ENCODE data around the gene VPS16. TPM values are rescaled to one million over a fixed set of nuclear protein-coding genes. Genes with fewer than 3 reads are reported as not detected.

Gene VPS16
- total and polyA plus RNA-seq, 2 of the 4 experiments (the other 2 are of a cell fraction): 38.7 to 48.0 TPM

DNA sequence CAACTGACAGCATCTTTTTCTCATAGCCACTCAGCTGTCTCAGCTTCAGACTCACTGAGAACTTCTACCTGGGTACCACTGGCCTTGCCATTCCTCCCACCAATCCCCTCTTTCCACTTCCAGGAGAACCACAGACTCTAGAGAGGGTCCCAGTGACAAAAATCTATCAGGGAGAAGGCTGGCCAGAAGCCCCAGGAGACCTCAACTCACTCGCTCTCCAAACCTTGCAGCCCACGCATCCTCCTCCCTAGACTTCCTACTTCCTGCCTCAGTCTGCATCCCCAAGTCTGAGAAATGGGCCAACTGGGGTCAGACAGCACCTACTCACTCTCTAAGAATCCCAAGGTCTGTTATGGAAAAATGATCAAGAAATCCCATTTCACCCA, 23.2 kb upstream of the VPS16 start:
- H3K4me1 ChIP-seq (ENCODE audit: control insufficient read depth, insufficient read depth, low read length): peaks cover 38% of the 10 kb centered on the region
- peaks cover 28% of the 10 kb centered on the region for H3K9me1 ChIP-seq (ENCODE audit: insufficient read depth, low read length)
- H2BK5ac ChIP-seq (ENCODE audit: low read depth, low read length, poor library complexity, severe bottlenecking): no peak overlapping the region
- H4K5ac ChIP-seq (ENCODE audit: low read depth, low read length): no peak overlapping the region; the same call in 1 of the 2 replicates
- no peak overlapping the region for H3K27ac ChIP-seq (ENCODE audit: insufficient read depth, low read length)
- intact Hi-C loops (cut with micrococcal nuclease) (no loop called here), in situ Hi-C loops (cut with MboI; ENCODE audit: low sequenced_read_pairs) (loop anchor here (25.0 kb wide), 1 partner anchor 705 kb away; the partner anchor contains the start of gene STK35), dilution Hi-C loops (cut with HindIII; ENCODE audit: low sequenced_read_pairs, unreplicated experiment) (no loop called here)
- H4K91ac ChIP-seq (ENCODE audit: insufficient read depth, low read depth, low read length): no peak overlapping the region
- no peak overlapping the region for H3K56ac ChIP-seq (ENCODE audit: extremely low read depth, insufficient read depth, low read length)
- POLR2A ChIA-PET (ENCODE audit: unreplicated experiment): no interaction called here
- H3K4me3 ChIP-seq (ENCODE audit: insufficient read depth, low read depth, low read length): no peak overlapping the region
- no peak overlapping the region for H3K9ac ChIP-seq (ENCODE audit: low read depth, low read length)
- H2AFZ ChIP-seq (replicated peaks; ENCODE audit: low read length, poor library complexity): no peak overlapping the region
- CTCF ChIA-PET: no interaction called here
- no peak overlapping the region for H4K8ac ChIP-seq (ENCODE audit: low read depth in 2 of 2, low read length in 2 of 2)
- WGBS, 2 experiments (ENCODE audit: extremely low coverage in 2 of 2, insufficient read length in 1 of 2): no CpG with 5 or more reads among the region's 2 CpGs
- no peaks in the 10 kb centered on the region for H4K20me1 ChIP-seq (ENCODE audit: insufficient read depth, low read length)
- no TSS peak for BruUV-seq (replicated peaks)
- no peak for TF ChIP-seq RFX5 (IDR thresholded peaks at IDR 0.05; ENCODE audit: low read depth, low read length)
- TF ChIP-seq, protein P1, sequence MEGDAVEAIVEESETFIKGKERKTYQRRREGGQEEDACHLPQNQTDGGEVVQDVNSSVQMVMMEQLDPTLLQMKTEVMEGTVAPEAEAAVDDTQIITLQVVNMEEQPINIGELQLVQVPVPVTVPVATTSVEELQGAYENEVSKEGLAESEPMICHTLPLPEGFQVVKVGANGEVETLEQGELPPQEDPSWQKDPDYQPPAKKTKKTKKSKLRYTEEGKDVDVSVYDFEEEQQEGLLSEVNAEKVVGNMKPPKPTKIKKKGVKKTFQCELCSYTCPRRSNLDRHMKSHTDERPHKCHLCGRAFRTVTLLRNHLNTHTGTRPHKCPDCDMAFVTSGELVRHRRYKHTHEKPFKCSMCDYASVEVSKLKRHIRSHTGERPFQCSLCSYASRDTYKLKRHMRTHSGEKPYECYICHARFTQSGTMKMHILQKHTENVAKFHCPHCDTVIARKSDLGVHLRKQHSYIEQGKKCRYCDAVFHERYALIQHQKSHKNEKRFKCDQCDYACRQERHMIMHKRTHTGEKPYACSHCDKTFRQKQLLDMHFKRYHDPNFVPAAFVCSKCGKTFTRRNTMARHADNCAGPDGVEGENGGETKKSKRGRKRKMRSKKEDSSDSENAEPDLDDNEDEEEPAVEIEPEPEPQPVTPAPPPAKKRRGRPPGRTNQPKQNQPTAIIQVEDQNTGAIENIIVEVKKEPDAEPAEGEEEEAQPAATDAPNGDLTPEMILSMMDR (conservative IDR thresholded peaks at IDR 0.05; ENCODE audit: low read depth, low read length): no peak
- no peaks in the 10 kb centered on the region for H3K36me3 ChIP-seq (ENCODE audit: control insufficient read depth, insufficient read depth, low read length)
- no peak overlapping the region for H3K4ac ChIP-seq (ENCODE audit: low read depth, low read length)
- no peak overlapping the region; the same call in 2 of the 3 replicates for H2BK15ac ChIP-seq (ENCODE audit: low read depth, low read length)
- H2BK20ac ChIP-seq (ENCODE audit: low read depth, low read length): peak overlapping the region; percentile 45; the same call in 1 of the 2 replicates
- no peak overlapping the region; the same call in 1 of the 2 replicates for H3K18ac ChIP-seq (ENCODE audit: low read depth, low read length)
- H2BK120ac ChIP-seq (ENCODE audit: low read depth, low read length): no peak overlapping the region
- H3K4me2 ChIP-seq (ENCODE audit: low read depth, low read length): no peak overlapping the region
- DNase-seq (no peak), ATAC-seq (ENCODE audit: low read depth) (no peak)
- no peak overlapping the region for H3K14ac ChIP-seq (replicated peaks; ENCODE audit: low read depth, low read length)
- H2AK9ac ChIP-seq (replicated peaks; ENCODE audit: low read depth, low read length, poor library complexity): no peak overlapping the region
- H2AK5ac ChIP-seq (ENCODE audit: low read depth, low read length): peak overlapping the region; percentile 22; the same call in 1 of the 2 replicates
- H3K79me1 ChIP-seq (ENCODE audit: low read depth in 1 of 2, low read length in 2 of 2): 0 out of 4 replicates have a peak, but pooled peaks cover 0 to 5% of the 10 kb centered on the region in 2 experiments
- H3K27me3 ChIP-seq (ENCODE audit: control insufficient read depth, insufficient read depth, low read length): no peaks in the 10 kb centered on the region
- H3K9me3 ChIP-seq (ENCODE audit: control insufficient read depth, insufficient read depth, low read length): no peaks in the 10 kb centered on the region
- no peak overlapping the region for H3K23ac ChIP-seq (ENCODE audit: low read depth, low read length)
